ENCODE data around the gene NFIA.

Gene NFIA

DNA sequence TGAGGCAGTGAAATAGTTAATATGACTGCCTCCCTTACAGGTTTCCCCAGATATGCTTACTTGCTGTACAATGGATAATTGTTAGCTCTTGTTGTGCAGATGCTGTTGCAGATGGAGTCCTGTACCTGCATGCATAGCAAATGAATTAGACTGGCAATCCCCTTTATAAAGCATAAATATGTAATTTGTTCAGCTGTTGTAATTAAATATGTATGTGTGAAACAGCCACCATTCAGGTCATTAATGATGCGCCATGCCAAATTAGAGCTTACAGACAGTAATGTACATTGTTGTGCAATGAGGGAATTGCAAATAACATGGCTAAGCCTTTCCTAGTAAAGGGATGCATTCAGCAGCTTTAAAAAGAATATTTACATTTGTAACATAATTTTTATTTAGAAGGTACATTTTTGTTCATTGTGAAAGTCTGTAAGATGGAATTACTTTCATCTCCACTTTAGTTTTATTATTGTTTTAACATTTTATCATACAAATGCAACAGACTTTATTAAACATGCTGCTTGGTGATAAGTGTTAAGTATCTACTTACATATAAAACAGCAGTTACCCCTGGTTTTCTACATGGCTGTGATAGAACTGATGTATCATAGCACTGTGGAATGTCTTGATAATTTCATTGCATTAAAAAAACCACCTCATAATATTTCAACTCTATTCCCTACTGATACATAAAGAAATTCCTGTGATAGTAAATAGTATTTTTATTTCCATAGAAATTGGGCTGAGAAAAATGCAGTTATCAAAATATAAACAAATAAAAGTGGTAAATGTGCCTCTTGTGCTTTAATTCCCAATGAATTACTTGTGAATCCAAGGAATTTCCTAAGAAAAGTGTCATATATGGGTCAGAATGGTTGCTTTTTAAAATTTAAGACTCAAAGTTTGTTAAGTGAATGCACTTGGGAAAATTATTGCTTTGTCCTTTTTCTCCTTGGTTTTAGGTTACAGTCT, 99.0 kb downstream of the NFIA start:
- DNase-seq (ENCODE audit: low spot score), result no peak
- no peak for FAIRE-seq

GRCh38 chr1:61182049-61182448, 99.7 kb downstream of the NFIA start:
- DNase-seq (ENCODE audit: low spot score), result no peak
- no peak for FAIRE-seq

DNA sequence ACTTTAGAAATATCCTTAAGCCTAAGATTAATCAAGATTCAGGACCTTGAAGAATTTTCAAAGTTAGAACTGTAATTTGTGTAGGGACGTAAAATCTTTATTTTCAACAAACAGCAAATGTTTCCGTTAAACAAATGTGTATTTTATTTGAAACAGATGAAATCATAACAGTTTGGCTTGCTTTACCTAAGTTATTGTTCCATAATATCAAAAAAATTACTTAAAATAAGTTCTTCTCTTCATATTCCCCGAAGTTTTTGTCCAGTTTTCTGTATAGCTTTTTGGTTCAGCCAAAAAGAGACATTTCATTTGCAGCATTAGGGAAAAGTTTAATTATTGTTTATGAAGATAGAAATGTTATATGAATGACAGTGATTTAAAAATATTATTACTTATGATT, 100.1 kb downstream of the NFIA start:
- DNase-seq (ENCODE audit: low spot score), result no peak
- no peak for FAIRE-seq

GRCh38 chr1:61183471-61184039, 101.2 kb downstream of the NFIA start:
- FAIRE-seq, result no peak
- no peak for DNase-seq (ENCODE audit: low spot score)

DNA sequence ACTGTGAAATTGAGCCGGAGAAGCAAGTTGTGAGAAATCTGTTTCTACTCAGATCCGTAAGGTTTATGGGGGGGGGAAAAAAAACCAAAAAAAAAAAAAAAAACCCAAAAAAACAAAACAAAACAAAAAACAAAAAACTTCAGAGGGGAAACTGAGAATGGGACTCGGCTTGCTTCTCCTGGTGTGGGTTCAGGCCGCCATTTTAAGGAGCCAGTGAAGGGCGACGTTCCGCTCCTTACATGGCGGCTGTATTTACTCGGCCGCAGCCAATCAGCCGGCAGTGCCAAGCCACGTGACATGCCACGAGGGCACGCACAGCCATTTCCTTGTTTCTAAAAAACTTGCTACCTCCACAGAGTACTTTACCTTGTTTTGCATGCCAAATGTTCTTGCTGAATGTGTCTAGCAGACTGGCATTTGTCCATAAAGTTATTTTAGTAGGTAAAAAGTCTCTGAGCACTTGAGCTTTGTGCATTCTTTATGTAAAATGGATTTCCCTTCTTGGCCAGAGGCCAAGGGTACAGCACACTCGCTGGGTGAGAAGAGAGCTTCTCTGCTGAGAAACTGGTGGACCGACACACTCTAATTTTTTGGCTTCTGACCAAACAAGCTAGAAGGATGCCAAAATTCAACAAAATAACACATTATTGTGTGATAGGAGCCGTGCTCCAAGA, 101.8 kb downstream of the NFIA start:
- FAIRE-seq, result no peak
- DNase-seq (ENCODE audit: low spot score), result no peak

GRCh38 chr1:61184714-61185106, 102.3 kb downstream of the NFIA start:
- FAIRE-seq (no peak), DNase-seq (ENCODE audit: low spot score) (no peak)

DNA sequence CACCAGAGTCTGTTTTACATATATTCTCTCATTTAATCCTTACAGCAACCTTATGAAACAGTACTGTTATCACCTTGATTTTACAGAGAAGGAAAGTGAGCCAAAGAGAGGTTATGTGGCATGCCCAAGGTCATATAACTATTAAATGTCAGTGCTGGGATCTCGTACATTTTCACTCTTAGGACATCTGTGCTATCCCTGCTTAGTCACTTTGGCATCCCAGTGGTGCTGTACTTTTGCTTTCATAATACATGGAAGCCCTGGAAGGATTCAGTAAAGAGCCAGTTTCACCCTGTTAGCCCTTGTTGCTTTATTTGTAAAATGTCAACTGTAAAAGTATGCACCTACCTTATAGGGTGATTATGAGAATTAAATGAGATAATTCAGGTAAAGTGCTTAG, 104.4 kb downstream of the NFIA start:
- no peak for FAIRE-seq

DNA sequence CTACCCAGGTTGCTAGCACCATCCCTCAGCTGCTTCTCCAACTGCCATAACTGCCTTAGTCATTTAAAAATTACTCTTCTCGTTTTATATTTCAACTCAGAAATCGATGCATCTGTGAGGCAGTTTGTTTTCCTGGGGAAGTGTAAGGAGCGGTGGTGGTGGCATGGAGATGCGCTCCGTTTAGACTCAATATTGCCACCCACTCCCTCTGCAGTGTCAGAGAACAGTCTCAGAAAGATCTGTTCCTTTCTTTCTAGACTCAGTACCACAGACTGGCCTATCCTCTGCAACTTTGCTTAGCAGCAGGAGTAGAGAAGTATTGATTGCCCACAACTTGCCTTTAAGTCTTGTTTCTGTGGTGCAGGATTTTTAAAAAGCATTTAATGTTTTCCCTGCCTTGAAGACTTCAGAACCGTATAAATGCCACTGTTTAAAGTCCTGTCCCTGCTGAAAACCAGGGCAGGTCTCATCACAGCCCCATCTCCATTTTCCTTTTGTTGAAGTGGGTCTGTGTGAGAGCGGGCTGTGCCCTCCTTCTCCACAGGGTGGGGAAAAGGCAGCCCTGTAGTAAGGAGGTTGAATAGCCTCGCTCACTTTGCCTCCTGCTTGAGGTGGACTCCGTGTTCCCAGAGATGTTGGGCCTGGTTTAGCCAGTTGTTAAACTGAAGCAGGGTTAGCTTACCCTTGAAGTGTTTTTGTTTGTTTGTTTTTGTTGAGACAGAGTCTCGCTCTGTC, 105.2 kb downstream of the NFIA start:
- FAIRE-seq (no peak), DNase-seq (ENCODE audit: low spot score) (no peak)

More for the DNA sequence above, 104.4 kb downstream of the NFIA start:
- DNase-seq (ENCODE audit: low spot score), result no peak

DNA sequence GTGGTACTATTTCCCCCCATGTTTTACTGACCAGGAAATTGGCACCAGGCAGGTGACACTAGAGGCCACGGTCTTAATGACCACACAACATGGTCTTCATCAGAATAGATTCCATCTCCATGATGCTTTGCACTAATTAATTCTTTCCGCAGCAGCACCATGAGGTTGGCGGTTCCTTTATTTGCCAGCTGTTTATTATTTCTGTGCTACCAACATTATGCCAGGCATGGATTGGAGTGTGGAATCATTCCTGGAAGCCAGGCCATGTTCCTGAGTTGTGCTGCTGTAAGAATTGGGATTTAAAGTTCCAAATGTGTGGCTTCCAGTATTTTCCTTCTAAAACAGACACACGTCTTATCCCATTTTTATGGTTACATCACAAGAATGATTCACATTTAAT, 107.8 kb downstream of the NFIA start:
- FAIRE-seq, result no peak

DNA sequence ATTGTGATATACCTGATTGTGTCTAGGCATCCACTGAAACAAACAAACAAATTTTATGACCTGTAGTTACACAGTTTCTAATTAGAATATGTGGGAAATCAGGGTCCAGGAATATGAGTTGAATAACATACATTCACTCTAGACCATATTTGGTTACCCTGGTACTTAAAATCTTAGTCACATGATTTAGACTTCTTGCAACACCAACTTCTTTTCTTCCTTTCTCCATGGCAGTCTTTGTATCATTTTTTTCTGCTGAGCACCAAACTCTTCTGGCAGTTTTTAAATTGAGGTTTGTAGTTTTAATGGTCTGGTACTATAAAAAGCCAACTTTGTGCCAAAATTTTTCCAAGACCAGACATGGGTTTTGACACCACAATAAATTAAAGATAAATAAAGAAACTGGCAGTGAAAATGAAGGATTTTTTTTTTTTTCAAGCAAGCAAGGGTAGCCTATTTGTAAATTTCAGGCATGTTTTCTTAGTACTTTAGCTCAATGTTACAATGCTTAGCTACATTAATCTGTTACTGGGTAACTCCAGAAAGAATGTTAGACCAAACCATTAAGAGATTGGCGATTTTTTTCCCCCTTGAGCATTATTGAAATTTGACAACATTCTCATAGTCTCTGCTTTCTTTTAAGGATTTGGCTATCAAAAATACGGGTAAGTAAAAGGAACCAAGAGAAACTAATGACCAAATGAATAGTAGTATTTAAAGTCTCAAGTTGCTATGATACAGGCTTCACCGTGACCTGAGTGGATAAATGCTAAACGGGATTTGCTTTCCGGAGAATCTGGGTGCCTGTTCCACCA, 108.5 kb downstream of the NFIA start:
- DNase-seq (ENCODE audit: low spot score), result no peak
- FAIRE-seq, result no peak

More for the DNA sequence above, 107.8 kb downstream of the NFIA start:
- DNase-seq (ENCODE audit: low spot score), result no peak

- FAIRE-seq (no peak), DNase-seq (ENCODE audit: low spot score) (no peak)
These were observed 109.0 kb downstream of the NFIA start for GRCh38 chr1:61191433-61191720.

GRCh38 chr1:61192663-61193330, 110.4 kb downstream of the NFIA start:
- FAIRE-seq, result no peak

GRCh38 chr1:61193808-61194207, 111.4 kb downstream of the NFIA start:
- DNase-seq (ENCODE audit: low spot score), result no peak
- FAIRE-seq, result no peak

More at GRCh38 chr1:61192663-61193330, 110.4 kb downstream of the NFIA start:
- DNase-seq (ENCODE audit: low spot score), result no peak

GRCh38 chr1:61198554-61198953, 116.2 kb downstream of the NFIA start:
- FAIRE-seq (no peak), DNase-seq (ENCODE audit: low spot score) (no peak)

DNA sequence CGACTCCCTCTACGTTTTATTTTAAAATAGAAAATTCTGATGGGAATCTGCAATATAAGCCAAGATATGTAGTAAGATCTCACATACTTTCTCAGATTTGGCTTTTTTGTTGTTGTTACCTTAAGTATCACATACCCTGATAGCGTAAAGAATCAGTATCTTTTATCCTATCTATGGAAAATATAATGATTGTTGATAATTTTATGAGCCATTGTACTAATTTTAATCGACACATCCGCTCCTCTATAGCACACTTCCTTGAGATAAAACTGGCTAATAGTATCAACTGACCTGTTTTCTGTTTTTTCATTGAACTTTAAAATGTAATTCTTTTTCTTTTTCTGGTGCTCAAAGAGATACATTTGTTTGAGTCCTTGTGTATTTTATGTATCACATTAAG, 118.7 kb downstream of the NFIA start:
- FAIRE-seq, result no peak
- no peak for DNase-seq (ENCODE audit: low spot score)

- DNase-seq (ENCODE audit: low spot score), result no peak
- FAIRE-seq, result no peak
These were observed 120.7 kb downstream of the NFIA start for GRCh38 chr1:61202854-61203598.

DNA sequence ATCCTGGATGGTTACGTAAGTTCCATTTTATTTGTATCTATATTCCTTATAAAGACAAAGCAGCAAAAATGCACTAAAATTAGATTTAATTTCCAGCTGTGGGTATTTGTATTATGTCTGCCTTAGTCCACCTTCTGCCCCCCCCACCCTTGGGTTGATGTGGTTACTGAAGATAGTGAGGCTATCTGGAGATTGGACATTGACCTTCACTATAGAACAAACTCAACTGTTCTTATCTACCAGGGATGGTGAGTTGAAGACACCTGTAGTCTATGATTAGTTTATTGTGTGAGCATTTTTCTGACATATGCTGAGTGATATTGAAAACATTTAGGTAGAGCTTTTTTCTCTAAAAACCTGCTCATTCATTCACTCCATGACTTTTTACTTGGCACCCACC, 122.2 kb downstream of the NFIA start:
- FAIRE-seq (no peak), DNase-seq (ENCODE audit: low spot score) (no peak)

DNA sequence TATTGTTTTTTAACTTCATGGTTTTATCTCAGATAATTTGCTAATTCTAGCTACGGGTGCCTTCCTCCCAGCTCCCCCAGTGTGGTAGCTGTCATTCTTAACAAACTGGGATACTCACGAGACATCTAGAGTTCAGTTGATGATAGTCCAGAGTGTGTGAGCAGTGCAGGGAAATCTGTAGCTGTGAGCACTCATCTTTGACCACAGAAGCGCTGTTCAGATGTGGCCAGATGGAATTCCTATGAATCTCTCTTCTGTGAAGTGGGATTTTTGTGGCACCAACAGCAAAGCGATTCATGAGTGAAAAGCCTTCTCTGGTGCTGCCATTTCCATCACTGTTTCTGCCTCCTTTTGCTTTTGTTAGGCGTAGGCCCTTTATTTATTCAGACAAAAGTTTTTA, 125.1 kb downstream of the NFIA start:
- DNase-seq (ENCODE audit: low spot score) (peak; percentile 68), FAIRE-seq (peak; percentile 96)

DNA sequence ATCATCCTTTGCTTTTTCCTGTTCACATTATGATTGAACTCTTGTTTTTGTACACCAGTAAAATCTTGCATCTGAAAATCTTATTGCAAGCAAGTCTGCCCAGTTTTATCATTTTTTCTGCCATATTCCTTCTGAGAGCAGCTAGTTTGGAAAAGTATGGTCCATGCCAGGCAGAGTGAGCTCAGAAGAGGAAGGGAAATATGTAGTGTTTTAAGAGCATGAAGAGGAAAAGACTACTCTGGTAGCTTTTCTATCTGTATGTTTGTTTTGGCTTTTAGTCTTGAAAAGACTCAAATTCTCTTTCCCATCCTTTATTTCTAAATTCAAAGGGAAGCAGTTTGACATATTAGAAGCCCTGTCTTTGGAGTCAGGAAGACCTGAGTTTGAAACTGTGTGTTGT, 125.8 kb downstream of the NFIA start:
- DNase-seq (ENCODE audit: low spot score) (no peak), FAIRE-seq (no peak)

DNA sequence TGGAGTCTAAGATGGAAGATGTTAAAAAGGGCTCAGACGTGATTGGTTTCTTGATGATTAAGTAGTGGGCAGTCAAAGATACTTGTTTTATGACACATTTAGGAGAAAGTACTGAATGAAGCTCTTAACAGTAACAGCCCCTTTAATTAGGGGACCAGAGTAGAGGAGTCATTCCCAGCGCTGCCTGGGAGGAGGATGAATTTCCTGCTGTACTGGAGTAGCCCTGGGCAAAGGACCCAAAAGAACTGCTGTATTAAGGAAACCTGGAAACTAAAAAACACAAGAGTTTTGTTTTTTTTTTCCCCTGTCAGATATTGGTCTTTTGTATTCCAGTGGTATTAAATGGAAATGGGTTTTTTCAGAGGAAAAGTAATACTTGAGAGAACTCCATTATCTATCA, 126.5 kb downstream of the NFIA start:
- DNase-seq (ENCODE audit: low spot score), result no peak
- no peak for FAIRE-seq
